Neuronal stem cell (in vitro differentiated cells): ENCODE results near the gene MYB.

Source experiments
- DNase-seq: peaks from one replicate; pipeline ENCODE4 v3.0.0-alpha.2; 2013; ENCODE audit warnings: low spot score
- H2AFZ ChIP-seq: one replicate; pipeline ENCODE4 v1.6.1; 2013; ENCODE audit warnings: mild to moderate bottlenecking, low read length, inconsistent platforms
- H2AK5ac ChIP-seq: 2 replicates; pipeline ENCODE4 v1.6.1; 2013; ENCODE audit warnings: low read depth, mild to moderate bottlenecking, inconsistent platforms, low read length, moderate library complexity, mixed read lengths
- H2BK120ac ChIP-seq: 2 replicates; pipeline ENCODE4 v1.6.1; 2013; ENCODE audit warnings: low read depth, mild to moderate bottlenecking, inconsistent platforms, low read length, moderate library complexity, mixed read lengths
- H2BK12ac ChIP-seq: one replicate; pipeline ENCODE4 v1.6.1; 2013; ENCODE audit warnings: low read length, inconsistent platforms
- H2BK15ac ChIP-seq: 2 replicates; pipeline ENCODE4 v1.6.1; 2013; ENCODE audit warnings: mild to moderate bottlenecking, low read length, inconsistent platforms, mixed read lengths
- H2BK5ac ChIP-seq: one replicate; pipeline ENCODE4 v1.6.1; 2013; ENCODE audit warnings: inconsistent platforms, mild to moderate bottlenecking, low read length, moderate library complexity
- H3K14ac ChIP-seq: one replicate; pipeline ENCODE4 v1.6.1; 2013; ENCODE audit warnings: low read length, inconsistent platforms
- H3K18ac ChIP-seq: 2 replicates; pipeline ENCODE4 v1.6.1; 2013; ENCODE audit warnings: low read length, inconsistent platforms
- H3K23ac ChIP-seq: 2 replicates; pipeline ENCODE4 v1.6.1; 2013; ENCODE audit warnings: low read depth, mild to moderate bottlenecking, mixed read lengths, low read length, inconsistent platforms; ENCODE audit not compliant: poor library complexity
- H3K27ac ChIP-seq: replicated peaks from 3 replicates; pipeline ENCODE4 v1.5.1; 2013; ENCODE audit warnings: low read length, inconsistent platforms
- H3K27me3 ChIP-seq, 3 experiments: 2 replicates each; pipeline ENCODE4 v1.6.1; 2013; ENCODE audit warnings: low read length in 3 of 3, mild to moderate bottlenecking in 2 of 3, inconsistent platforms in 1 of 3, low read depth in 1 of 3, mixed read lengths in 1 of 3, moderate library complexity in 1 of 3; ENCODE audit not compliant: control insufficient read depth in 3 of 3, insufficient read depth in 3 of 3
- H3K36me3 ChIP-seq, 2 donors: replicated peaks in 1 of 2; 2 replicates each; pipeline ENCODE4 v1.6.1; 2013; ENCODE audit warnings: low read length in 2 of 2; ENCODE audit not compliant: control insufficient read depth in 2 of 2, insufficient read depth in 2 of 2
- H3K4ac ChIP-seq: 2 replicates; pipeline ENCODE4 v1.6.1; 2013; ENCODE audit warnings: inconsistent platforms, mild to moderate bottlenecking, low read length, moderate library complexity
- H3K4me1 ChIP-seq, 2 donors: 1 replicate in 1 of 2; 2 replicates in 1 of 2; pipeline ENCODE4 v1.6.1; 2013; ENCODE audit warnings: low read length in 2 of 2, low read depth in 1 of 2; ENCODE audit not compliant: control insufficient read depth in 2 of 2, insufficient read depth in 1 of 2
- H3K4me2 ChIP-seq: one replicate; pipeline ENCODE4 v1.6.1; 2013; ENCODE audit warnings: mild to moderate bottlenecking, low read length, inconsistent platforms; ENCODE audit not compliant: insufficient read depth, poor library complexity, severe bottlenecking
- H3K4me3 ChIP-seq, 2 donors: 2 replicates each; pipeline ENCODE4 v1.5.1; 2013; ENCODE audit warnings: low read length in 2 of 2, mild to moderate bottlenecking in 2 of 2, inconsistent platforms in 1 of 2, moderate library complexity in 1 of 2
- H3K79me1 ChIP-seq: one replicate; pipeline ENCODE4 v1.6.1; 2013; ENCODE audit warnings: low read depth, mild to moderate bottlenecking, inconsistent platforms, low read length, moderate library complexity
- H3K9ac ChIP-seq: one replicate; pipeline ENCODE4 v1.6.1; 2013; ENCODE audit warnings: mild to moderate bottlenecking, low read depth, low read length, inconsistent platforms; ENCODE audit not compliant: poor library complexity
- H3K9me3 ChIP-seq, 2 donors: replicated peaks in 1 of 2; 2 replicates each; pipeline versions ENCODE3 to v1.6.1; 2013; ENCODE audit warnings: low read length in 2 of 2, mild to moderate bottlenecking in 2 of 2, inconsistent platforms in 1 of 2, low read depth in 1 of 2, mixed read lengths in 1 of 2, moderate library complexity in 1 of 2; ENCODE audit not compliant: control insufficient read depth in 2 of 2, insufficient read depth in 1 of 2
- H4K8ac ChIP-seq: one replicate; pipeline ENCODE4 v1.6.1; 2013; ENCODE audit warnings: low read depth, mild to moderate bottlenecking, inconsistent platforms, low read length, moderate library complexity
- H4K91ac ChIP-seq: one replicate; pipeline ENCODE4 v1.6.1; 2013; ENCODE audit warnings: low read length, low read depth, mild to moderate bottlenecking, inconsistent platforms; ENCODE audit not compliant: poor library complexity
- WGBS, 2 donors: extraction: QIAGEN DNeasy Blood & Tissue Kit; methylation state at CpG; one replicate each; pipeline ENCODE4 v1.1.7; 2013; ENCODE audit warnings: missing lambda C conversion rate in 2 of 2, mixed read lengths in 1 of 2; ENCODE audit not compliant: insufficient read length in 2 of 2, insufficient replicate concordance in 1 of 2; ENCODE audit errors: extremely low coverage in 2 of 2; 5-methylcytosine and 5-hydroxymethylcytosine counted together

The MYB gene

GRCh38 chr6:135226537-135226936 is 45.4 kb downstream of the MYB start:
- H3K4ac ChIP-seq: no peak overlapping the region
- H3K14ac ChIP-seq: no peak overlapping the region
- H3K27ac ChIP-seq: no peak overlapping the region
- no peak overlapping the region for H2BK120ac ChIP-seq
- no peak overlapping the region for H2BK5ac ChIP-seq
- H2AFZ ChIP-seq: no peak overlapping the region
- WGBS, 2 donors: no CpG with 5 or more reads among the region's 1 CpG
- H3K36me3 ChIP-seq: no peaks in the 10 kb centered on the region
- DNase-seq: no peak
- no peaks in the 10 kb centered on the region for H3K27me3 ChIP-seq
- H3K79me1 ChIP-seq: no peaks in the 10 kb centered on the region
- no peaks in the 10 kb centered on the region for H3K4me1 ChIP-seq
- H3K4me2 ChIP-seq: no peak overlapping the region
- H3K9me3 ChIP-seq: no peaks in the 10 kb centered on the region
- H3K23ac ChIP-seq: no peak overlapping the region
- H2BK12ac ChIP-seq: no peak overlapping the region
- no peak overlapping the region for H3K18ac ChIP-seq
- H3K9ac ChIP-seq: no peak overlapping the region
- no peak overlapping the region for H2AK5ac ChIP-seq
- H4K91ac ChIP-seq: no peak overlapping the region
- no peak overlapping the region for H4K8ac ChIP-seq
- H2BK15ac ChIP-seq: no peak overlapping the region
- H3K4me3 ChIP-seq: no peak overlapping the region

GRCh38 chr6:135227349-135227748 is 46.2 kb downstream of the MYB start:
- Histone ChIP-seq H3K4ac (no peak overlapping the region), H3K18ac (no peak overlapping the region), H2BK120ac (no peak overlapping the region), H4K8ac (no peak overlapping the region), H2AFZ (no peak overlapping the region), H3K4me1 (no peaks in the 10 kb centered on the region), H2BK12ac (no peak overlapping the region), H3K23ac (no peak overlapping the region), H3K27ac (no peak overlapping the region), H3K9me3 (no peaks in the 10 kb centered on the region), H4K91ac (no peak overlapping the region), H2AK5ac (no peak overlapping the region), H3K4me3 (no peak overlapping the region), H3K27me3 (no peaks in the 10 kb centered on the region), H3K4me2 (no peak overlapping the region), H3K14ac (no peak overlapping the region), H2BK5ac (no peak overlapping the region), H3K36me3 (no peaks in the 10 kb centered on the region), H2BK15ac (no peak overlapping the region), H3K9ac (no peak overlapping the region), H3K79me1 (no peaks in the 10 kb centered on the region)
- no CpG with 5 or more reads among the region's 2 CpGs for WGBS, 2 donors
- no peak for DNase-seq

- Histone ChIP-seq H3K9me3 (no peaks in the 10 kb centered on the region), H3K27me3 (no peaks in the 10 kb centered on the region), H4K8ac (no peak overlapping the region), H4K91ac (no peak overlapping the region), H3K4me3 (no peak overlapping the region), H2AK5ac (no peak overlapping the region), H3K14ac (no peak overlapping the region), H3K18ac (no peak overlapping the region), H3K4me2 (no peak overlapping the region), H3K4me1 (no peaks in the 10 kb centered on the region), H2BK120ac (no peak overlapping the region), H2BK5ac (no peak overlapping the region), H2AFZ (no peak overlapping the region), H3K23ac (no peak overlapping the region), H2BK12ac (no peak overlapping the region), H3K9ac (no peak overlapping the region), H2BK15ac (no peak overlapping the region), H3K4ac (no peak overlapping the region), H3K27ac (no peak overlapping the region), H3K79me1 (no peaks in the 10 kb centered on the region), H3K36me3 (no peaks in the 10 kb centered on the region)
- no CpG with 5 or more reads among the region's 4 CpGs for WGBS, 2 donors
- DNase-seq: no peak
Measured at GRCh38 chr6:135227758-135228157, 46.6 kb downstream of the MYB start.

GRCh38 chr6:135228486-135228885 is 47.4 kb downstream of the MYB start:
- no peak overlapping the region for H3K9ac ChIP-seq
- H3K4me2 ChIP-seq: no peak overlapping the region
- H2AFZ ChIP-seq: no peak overlapping the region
- no peaks in the 10 kb centered on the region for H3K9me3 ChIP-seq
- H3K27me3 ChIP-seq: no peaks in the 10 kb centered on the region
- H2BK12ac ChIP-seq: no peak overlapping the region
- H2BK15ac ChIP-seq: no peak overlapping the region
- no peak overlapping the region for H3K23ac ChIP-seq
- H3K18ac ChIP-seq: no peak overlapping the region
- H2BK120ac ChIP-seq: no peak overlapping the region
- no peaks in the 10 kb centered on the region for H3K4me1 ChIP-seq
- H4K91ac ChIP-seq: no peak overlapping the region
- no peak overlapping the region for H3K4ac ChIP-seq
- H3K14ac ChIP-seq: no peak overlapping the region
- H2BK5ac ChIP-seq: no peak overlapping the region
- H3K79me1 ChIP-seq: no peaks in the 10 kb centered on the region
- no peak for DNase-seq
- no peak overlapping the region for H2AK5ac ChIP-seq
- H4K8ac ChIP-seq: no peak overlapping the region
- H3K27ac ChIP-seq: no peak overlapping the region
- no CpG with 5 or more reads among the region's 6 CpGs for WGBS, 2 donors
- H3K4me3 ChIP-seq: no peak overlapping the region
- no peaks in the 10 kb centered on the region for H3K36me3 ChIP-seq
